Measurements from ENCODE around the gene LUZP1.

GRCh38 chr1:23168079-23168444 lies 594 bp downstream of the LUZP1 start:
- TF ChIP-seq SUZ12 (IDR thresholded peaks at IDR 0.05; ENCODE audit: extremely low read depth, insufficient read depth, insufficient read length) (no peak), ZNF274 (IDR thresholded peaks at IDR 0.05; ENCODE audit: low read depth, low read length) (no peak), YY1 (IDR thresholded peaks at IDR 0.05; ENCODE audit: insufficient read depth, insufficient read length) (no peak)
